ENCODE data around the gene GAB1.
A peak's percentile ranks its signal among the peaks of the same experiment; 100 is the strongest.

GAB1 gene

GRCh38 chr4:143512978-143513313 lies 176.3 kb downstream of the GAB1 start:
- no peak for DNase-seq

- DNase-seq = peak; percentile 64
Measured at GRCh38 chr4:143513314-143514168, 176.9 kb downstream of the GAB1 start, which contains the start of gene SMARCA5. SMARCA5 (plus strand) TSS chr4:143513702; CDS start chr4:143513925, 223 bp downstream.

- DNase-seq = no peak
Measured at GRCh38 chr4:143514169-143514495, 177.5 kb downstream of the GAB1 start.

- DNase-seq = no peak
Measured at GRCh38 chr4:143514497-143514896, 177.8 kb downstream of the GAB1 start.

GRCh38 chr4:143514901-143515300 lies 178.2 kb downstream of the GAB1 start:
- DNase-seq = no peak

GRCh38 chr4:143515905-143516304 lies 179.2 kb downstream of the GAB1 start:
- DNase-seq = no peak

GRCh38 chr4:143517764-143518163 lies 181.1 kb downstream of the GAB1 start:
- DNase-seq = no peak
